Right lobe of liver (tissue), 4 donors: ENCODE results near the gene DHX57.

Experiments used
- CTCF ChIP-seq, 4 donors: fragments of 200-600 bp in 3 of 4; fragments of 450-650 bp in 1 of 4; IDR thresholded peaks; one replicate each; pipeline versions ENCODE4 v1.5.1 to v1.8.0; 2016 to 2022; ENCODE audit warnings: antibody characterized with exemption in 4 of 4, mild to moderate bottlenecking in 2 of 4
- POLR2A ChIP-seq: fragments of 450-650 bp; IDR thresholded peaks from one replicate; pipeline ENCODE4 v1.6.1; 2017; ENCODE audit warnings: antibody characterized with exemption, mild to moderate bottlenecking
- donor health status: DM: no; HTN: no; CAD: no.
- donor health status: DM: no; HTN: no; CAD: no.
- donor health status: DM: no; HTN: yes; CAD: no.

GRCh38 chr2:38789691-38790090, 86.0 kb downstream of the DHX57 start:
- TF ChIP-seq POLR2A (no peak), CTCF (IDR thresholded peaks at IDR 0.05) (no peak)
